ENCODE data around the gene SFR1.

SFR1 gene

GRCh38 chr10:104128214-104128613 lies 6.2 kb downstream of the SFR1 start:
- no peak overlapping the region for H3K4me3 ChIP-seq (ENCODE audit: low read depth, low read length)
- peak; percentile 47 for DNase-seq (ENCODE audit: low read depth)
- TF ChIP-seq, protein P1, sequence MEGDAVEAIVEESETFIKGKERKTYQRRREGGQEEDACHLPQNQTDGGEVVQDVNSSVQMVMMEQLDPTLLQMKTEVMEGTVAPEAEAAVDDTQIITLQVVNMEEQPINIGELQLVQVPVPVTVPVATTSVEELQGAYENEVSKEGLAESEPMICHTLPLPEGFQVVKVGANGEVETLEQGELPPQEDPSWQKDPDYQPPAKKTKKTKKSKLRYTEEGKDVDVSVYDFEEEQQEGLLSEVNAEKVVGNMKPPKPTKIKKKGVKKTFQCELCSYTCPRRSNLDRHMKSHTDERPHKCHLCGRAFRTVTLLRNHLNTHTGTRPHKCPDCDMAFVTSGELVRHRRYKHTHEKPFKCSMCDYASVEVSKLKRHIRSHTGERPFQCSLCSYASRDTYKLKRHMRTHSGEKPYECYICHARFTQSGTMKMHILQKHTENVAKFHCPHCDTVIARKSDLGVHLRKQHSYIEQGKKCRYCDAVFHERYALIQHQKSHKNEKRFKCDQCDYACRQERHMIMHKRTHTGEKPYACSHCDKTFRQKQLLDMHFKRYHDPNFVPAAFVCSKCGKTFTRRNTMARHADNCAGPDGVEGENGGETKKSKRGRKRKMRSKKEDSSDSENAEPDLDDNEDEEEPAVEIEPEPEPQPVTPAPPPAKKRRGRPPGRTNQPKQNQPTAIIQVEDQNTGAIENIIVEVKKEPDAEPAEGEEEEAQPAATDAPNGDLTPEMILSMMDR (conservative IDR thresholded peaks at IDR 0.05; ENCODE audit: low read depth, low read length) = no peak

DNA sequence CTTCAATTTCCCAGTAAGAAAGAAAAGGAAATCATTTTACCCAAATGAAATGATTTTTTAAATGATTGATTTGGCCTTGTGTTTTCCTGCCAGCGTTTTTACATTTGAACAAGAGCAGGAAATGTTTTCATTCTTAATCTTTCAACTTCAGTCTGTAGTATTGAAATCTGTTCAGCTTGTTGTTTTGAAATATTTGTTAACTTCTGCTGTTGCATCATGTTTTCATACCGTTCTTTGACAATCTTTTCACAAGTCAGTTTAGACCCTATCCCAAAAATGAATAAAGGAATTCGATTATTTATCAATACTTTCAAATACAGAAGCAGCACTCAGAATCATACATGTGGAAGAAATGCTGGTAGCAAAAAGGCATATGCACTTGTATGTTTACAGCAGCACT lies 8.1 kb downstream of the SFR1 start:
- H3K4me3 ChIP-seq (ENCODE audit: low read depth, low read length) = no peak overlapping the region
- TF ChIP-seq, protein P1 (conservative IDR thresholded peaks at IDR 0.05; ENCODE audit: low read depth, low read length) = no peak
- no peak for DNase-seq (ENCODE audit: low read depth)

DNA sequence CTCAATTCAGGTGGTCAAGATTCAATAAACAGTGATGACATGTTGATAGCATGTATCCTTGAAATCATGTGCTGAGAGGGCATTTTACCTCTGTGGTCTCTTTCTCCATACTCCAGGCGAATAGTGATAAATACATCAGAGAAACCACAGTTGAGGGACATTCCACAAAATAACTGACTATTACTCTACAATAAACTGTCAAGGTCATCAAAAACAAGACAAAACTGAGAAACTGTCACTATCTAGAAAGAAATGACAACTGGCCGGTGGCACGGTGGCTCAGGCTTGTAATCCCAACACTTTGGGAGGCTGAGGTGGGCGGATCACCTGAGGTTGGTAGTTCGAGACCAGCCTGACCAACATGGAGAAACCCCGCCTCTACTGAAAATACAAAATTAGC lies 16.2 kb downstream of the SFR1 start:
- no peak overlapping the region for H3K4me3 ChIP-seq (ENCODE audit: low read depth, low read length)
- no peak for DNase-seq (ENCODE audit: low read depth)
- TF ChIP-seq, protein P1 (conservative IDR thresholded peaks at IDR 0.05; ENCODE audit: low read depth, low read length) = no peak

GRCh38 chr10:104139221-104139620 lies 17.2 kb downstream of the SFR1 start:
- peak; percentile 41 for DNase-seq (ENCODE audit: low read depth)
- TF ChIP-seq, protein P1 (conservative IDR thresholded peaks at IDR 0.05; ENCODE audit: low read depth, low read length) = peak; percentile 63
- H3K4me3 ChIP-seq (ENCODE audit: low read depth, low read length) = no peak overlapping the region

GRCh38 chr10:104142081-104142480 lies 20.1 kb downstream of the SFR1 start:
- TF ChIP-seq, protein P1 (conservative IDR thresholded peaks at IDR 0.05; ENCODE audit: low read depth, low read length) = no peak
- H3K4me3 ChIP-seq (ENCODE audit: low read depth, low read length) = no peak overlapping the region

DNA sequence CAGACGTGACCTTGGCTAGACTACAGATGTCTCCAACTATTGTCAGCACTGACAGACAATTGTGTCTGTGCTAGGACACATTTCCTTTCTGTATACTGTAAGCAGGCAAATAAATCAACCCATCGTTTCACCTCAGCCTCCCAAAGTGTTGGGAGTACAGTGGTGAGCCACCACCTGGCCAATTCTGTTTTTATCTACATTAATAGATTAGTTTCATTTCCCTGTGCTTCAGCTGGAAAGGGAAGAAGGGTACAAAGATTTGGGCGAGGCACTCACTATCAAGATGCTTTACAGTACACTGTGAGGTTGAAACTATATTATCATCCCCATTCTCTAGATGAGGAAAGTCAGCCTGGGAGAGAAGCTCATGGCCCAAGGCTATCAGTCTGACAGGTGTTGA lies 21.9 kb downstream of the SFR1 start:
- DNase-seq (ENCODE audit: low read depth) = no peak
- TF ChIP-seq, protein P1 (conservative IDR thresholded peaks at IDR 0.05; ENCODE audit: low read depth, low read length) = no peak
- no peak overlapping the region for H3K4me3 ChIP-seq (ENCODE audit: low read depth, low read length)

More at GRCh38 chr10:104142081-104142480, 20.1 kb downstream of the SFR1 start:
- DNase-seq (ENCODE audit: low read depth) = no peak

GRCh38 chr10:104144931-104145330 lies 23.0 kb downstream of the SFR1 start:
- no peak overlapping the region for H3K4me3 ChIP-seq (ENCODE audit: low read depth, low read length)
- TF ChIP-seq, protein P1 (conservative IDR thresholded peaks at IDR 0.05; ENCODE audit: low read depth, low read length) = no peak
- DNase-seq (ENCODE audit: low read depth) = no peak

All from choroid plexus epithelial cell (primary cell).